BLaER1 treated with 17β-estradiol and CSF1 and Interleukin-3, amounts not matched to agents 10 nM and 100 nM (cell line): ENCODE results near the gene ESCO1.
A peak's percentile ranks its signal among the peaks of the same experiment; 100 is the strongest.
"Not testable (repeated sequence)": the region's sequence is repeated elsewhere in the genome, so short reads cannot be mapped to it uniquely, and the experiment has no call there.

Source experiments
- H3K27ac ChIP-seq, 11 experiments: shearing (Covaris generic); formaldehyde crosslinking; 2 replicates each; pipeline ENCODE4 v1.8.1; 2022
- H3K27me3 ChIP-seq, 11 experiments: shearing (Covaris generic); formaldehyde crosslinking; 2 replicates each; pipeline ENCODE4 v1.8.1; 2022
- H3K36me3 ChIP-seq, 11 experiments: shearing (Covaris generic); formaldehyde crosslinking; 2 replicates each; pipeline ENCODE4 v1.8.1; 2022
- H3K4me1 ChIP-seq, 10 experiments: shearing (Covaris generic); formaldehyde crosslinking; 2 replicates each; pipeline ENCODE4 v1.8.1; 2022
- H3K4me2 ChIP-seq, 11 experiments: shearing (Covaris generic); formaldehyde crosslinking; 2 replicates each; pipeline ENCODE4 v1.8.1; 2022
- H3K4me3 ChIP-seq, 10 experiments: shearing (Covaris generic); formaldehyde crosslinking; 2 replicates each; pipeline ENCODE4 v1.8.1; 2022
- H3K9ac ChIP-seq, 11 experiments: shearing (Covaris generic); formaldehyde crosslinking; 2 replicates each; pipeline ENCODE4 v1.8.1; 2022
- H3K9me3 ChIP-seq, 11 experiments: shearing (Covaris generic); formaldehyde crosslinking; replicated peaks in 1 of 11; 2 replicates each; pipeline ENCODE4 v1.8.1; 2022
- H4K20me1 ChIP-seq, 11 experiments: shearing (Covaris generic); formaldehyde crosslinking; 2 replicates each; pipeline ENCODE4 v1.8.1; 2022
- Cebpa-rat ChIP-seq, 11 experiments: shearing (Covaris generic); IDR thresholded peaks; 2 replicates each; pipeline ENCODE4 v1.8.1; 2022

ESCO1 gene

DNA sequence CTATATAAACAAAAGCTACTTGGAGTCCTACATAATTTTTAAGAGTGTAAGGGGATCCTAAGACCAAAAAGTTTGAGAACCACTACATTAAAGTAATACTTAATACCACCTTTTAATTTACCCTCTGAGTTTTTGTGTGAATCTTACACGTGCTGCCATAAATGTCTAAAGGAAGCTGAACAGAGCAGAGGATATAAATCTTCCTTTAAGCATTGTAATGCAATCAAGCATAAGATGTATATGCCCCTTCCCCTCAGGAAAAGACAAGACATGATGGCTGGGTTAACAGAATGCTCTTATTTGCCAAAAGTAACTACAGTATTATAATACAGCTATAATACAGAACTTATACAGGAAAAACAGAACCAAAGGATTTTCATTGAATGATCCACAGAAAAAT, 2.9 kb downstream of the ESCO1 start:
- H3K27ac ChIP-seq, result no peak overlapping the region
- H3K9ac ChIP-seq, result peak overlapping the region in 2 of 11 experiments; percentile 93 to 97; a peak in 4 of 22 replicates
- peaks cover 4 to 37% (median 27%) of the 10 kb centered on the region in 11 experiments; a peak in 13 of 22 replicates for H4K20me1 ChIP-seq
- H3K36me3 ChIP-seq, result peaks cover 18 to 31% (median 26%) of the 10 kb centered on the region in 11 experiments; a peak in 21 of 22 replicates
- peak overlapping the region in 10 of 11 experiments; percentile 36 to 97 (median 90); a peak in 17 of 22 replicates for H3K4me2 ChIP-seq
- no peaks in the 10 kb centered on the region for H3K27me3 ChIP-seq
- H3K4me1 ChIP-seq, result peaks cover 29 to 49% (median 40%) of the 10 kb centered on the region in 10 experiments
- H3K4me3 ChIP-seq, result peak overlapping the region in 2 of 10 experiments; percentile 89 to 98; a peak in 1 of 20 replicates
- peaks cover 8 to 31% (median 25%) of the 10 kb centered on the region in 11 experiments; a peak in 20 of 22 replicates for H3K9me3 ChIP-seq
- no peak for TF ChIP-seq Cebpa-rat (IDR thresholded peaks at IDR 0.05)

DNA sequence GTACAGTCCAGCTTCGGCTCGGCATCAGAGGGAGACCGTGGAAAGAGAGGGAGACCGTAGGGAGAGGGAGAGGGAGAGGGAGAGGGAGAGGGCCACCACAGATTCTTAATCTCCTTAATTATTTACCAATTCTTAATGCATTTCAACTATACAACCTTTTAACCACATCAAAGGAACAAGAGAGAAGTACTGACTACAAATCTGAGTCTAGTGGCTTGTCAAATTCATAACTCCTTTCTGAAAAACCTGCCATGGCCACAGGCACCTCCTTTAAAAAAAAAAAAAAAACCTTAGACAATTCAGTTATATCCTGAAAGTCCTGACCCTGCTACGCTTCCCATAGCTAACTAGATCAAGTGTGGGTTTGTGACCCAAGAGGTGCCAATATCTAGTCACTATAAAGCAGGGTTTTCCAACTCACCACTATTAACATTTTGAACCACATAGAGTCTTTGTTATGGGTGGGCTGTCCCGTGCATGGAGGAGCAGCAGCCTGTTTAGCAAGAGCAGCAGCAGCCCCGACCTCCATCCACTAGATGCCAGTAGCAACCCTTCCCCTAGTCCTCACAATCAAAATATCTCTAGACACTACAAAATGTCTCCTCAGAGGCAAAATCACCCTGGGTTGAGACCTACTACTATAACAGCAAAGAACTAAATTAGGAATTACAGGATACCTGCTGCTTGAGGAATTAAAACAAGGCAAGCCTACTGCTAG, 6.8 kb downstream of the ESCO1 start:
- Histone ChIP-seq H3K36me3 (peaks cover 19 to 58% (median 47%) of the 10 kb centered on the region in 11 experiments; a peak in 21 of 22 replicates), H3K27me3 (no peaks in the 10 kb centered on the region), H3K4me2 (no peak overlapping the region), H4K20me1 (peaks cover under 1 to 59% (median 25%) of the 10 kb centered on the region in 11 experiments; a peak in 14 of 22 replicates), H3K4me3 (no peak overlapping the region; a peak in 1 of 20 replicates), H3K9me3 (peaks cover 9 to 59% (median 55%) of the 10 kb centered on the region in 11 experiments; a peak in 20 of 22 replicates), H3K4me1 (peaks cover 12 to 27% (median 19%) of the 10 kb centered on the region in 10 experiments), H3K27ac (no peak overlapping the region), H3K9ac (no peak overlapping the region)
- no peak for TF ChIP-seq Cebpa-rat (IDR thresholded peaks at IDR 0.05)

GRCh38 chr18:21592361-21592760, 8.1 kb downstream of the ESCO1 start:
- H3K4me2 ChIP-seq, H3K27me3 ChIP-seq, H3K4me3 ChIP-seq, H3K9ac ChIP-seq, H3K27ac ChIP-seq: not testable (repeated sequence)
- Histone ChIP-seq H3K9me3 (peaks cover 16 to 72% (median 67%) of the 10 kb centered on the region in 11 experiments; a peak in 21 of 22 replicates), H3K4me1 (peaks cover 0 to 14% (median 7%) of the 10 kb centered on the region in 10 experiments; a peak in 14 of 20 replicates), H3K36me3 (peaks cover 29 to 72% (median 60%) of the 10 kb centered on the region in 11 experiments), H4K20me1 (peaks cover 0 to 60% (median 22%) of the 10 kb centered on the region in 11 experiments; a peak in 13 of 22 replicates)

DNA sequence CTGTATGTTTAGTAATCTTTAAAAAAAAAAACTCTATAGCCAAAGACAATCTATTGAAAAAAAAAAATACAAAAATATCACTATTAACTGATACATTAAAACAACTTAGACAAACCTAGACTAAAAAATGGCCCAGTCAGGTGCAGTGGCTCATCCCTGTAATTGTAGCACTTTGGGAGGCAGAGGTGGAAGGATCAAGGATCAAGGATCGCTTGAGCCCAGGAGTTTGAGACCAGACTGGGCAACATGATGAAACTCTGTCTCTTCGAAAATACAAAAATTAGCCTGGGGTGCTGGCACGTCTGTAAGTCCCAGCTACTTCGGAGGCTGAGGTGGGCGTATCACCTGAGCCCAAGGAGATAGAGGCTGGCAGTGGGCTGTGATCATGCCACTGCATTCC, 16.1 kb downstream of the ESCO1 start:
- Histone ChIP-seq H3K36me3 (peaks cover 51 to 95% (median 66%) of the 10 kb centered on the region in 11 experiments), H4K20me1 (peaks cover 9 to 95% (median 46%) of the 10 kb centered on the region in 11 experiments; a peak in 19 of 22 replicates), H3K27ac (no peak overlapping the region), H3K9me3 (peaks cover 7 to 26% (median 21%) of the 10 kb centered on the region in 11 experiments; a peak in 20 of 22 replicates), H3K27me3 (no peaks in the 10 kb centered on the region), H3K4me2 (no peak overlapping the region), H3K4me1 (no peaks in the 10 kb centered on the region), H3K4me3 (no peak overlapping the region), H3K9ac (no peak overlapping the region)
- TF ChIP-seq Cebpa-rat (IDR thresholded peaks at IDR 0.05), result no peak

DNA sequence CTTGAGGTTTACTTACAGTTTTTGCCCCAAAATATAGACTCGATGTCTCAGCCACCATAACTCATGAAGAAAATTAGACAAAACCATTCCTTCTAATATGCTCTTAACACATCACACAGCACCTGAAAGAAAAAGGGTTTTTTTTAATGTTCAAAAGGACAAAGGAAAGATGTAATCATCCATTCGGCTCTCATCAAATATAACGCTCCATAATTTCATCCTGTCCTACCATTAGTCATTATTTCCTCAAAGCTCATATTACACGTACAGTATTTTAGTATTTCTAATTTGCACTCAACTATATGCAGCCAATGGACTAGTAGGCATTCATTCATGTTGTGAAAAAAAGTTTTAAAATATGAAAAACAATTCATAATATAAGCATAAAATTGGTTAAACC, 24.8 kb downstream of the ESCO1 start:
- Histone ChIP-seq H3K27ac (no peak overlapping the region), H3K36me3 (peaks cover 79 to 99% (median 89%) of the 10 kb centered on the region in 11 experiments), H3K4me2 (no peak overlapping the region), H4K20me1 (peaks cover 0 to 71% (median 8%) of the 10 kb centered on the region in 11 experiments; a peak in 8 of 22 replicates), H3K27me3 (no peaks in the 10 kb centered on the region), H3K9ac (no peak overlapping the region), H3K4me1 (no peaks in the 10 kb centered on the region), H3K4me3 (no peak overlapping the region), H3K9me3 (no peaks in the 10 kb centered on the region)
- no peak for TF ChIP-seq Cebpa-rat (IDR thresholded peaks at IDR 0.05)

DNA sequence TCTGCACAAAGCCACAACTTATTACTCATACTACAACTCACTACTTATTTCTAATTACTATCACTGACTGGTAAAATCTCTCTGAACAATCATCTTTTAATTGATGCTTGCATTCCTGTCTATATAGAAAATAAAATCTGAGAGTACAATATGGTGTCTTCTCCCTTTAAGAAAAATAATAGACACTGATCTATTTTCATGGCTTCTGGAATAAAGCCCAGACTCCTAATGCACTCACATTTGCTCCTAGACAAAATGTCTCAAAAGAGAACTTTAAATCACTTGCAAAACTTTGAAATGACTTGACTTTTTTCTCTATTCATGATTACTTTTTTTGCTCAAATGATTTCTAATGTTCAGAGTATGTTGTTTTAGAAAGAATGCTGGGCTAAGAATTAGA, 28.7 kb downstream of the ESCO1 start:
- peaks cover 93 to 100% (median 100%) of the 10 kb centered on the region in 11 experiments for H3K36me3 ChIP-seq
- no peaks in the 10 kb centered on the region for H3K4me1 ChIP-seq
- H3K27me3 ChIP-seq, result no peaks in the 10 kb centered on the region
- no peak for TF ChIP-seq Cebpa-rat (IDR thresholded peaks at IDR 0.05)
- no peaks in the 10 kb centered on the region for H3K9me3 ChIP-seq
- no peak overlapping the region for H3K4me2 ChIP-seq
- H3K9ac ChIP-seq, result no peak overlapping the region
- H3K27ac ChIP-seq, result no peak overlapping the region
- no peak overlapping the region for H3K4me3 ChIP-seq
- H4K20me1 ChIP-seq, result peaks cover 0 to 60% (median 4%) of the 10 kb centered on the region in 11 experiments; a peak in 10 of 22 replicates

DNA sequence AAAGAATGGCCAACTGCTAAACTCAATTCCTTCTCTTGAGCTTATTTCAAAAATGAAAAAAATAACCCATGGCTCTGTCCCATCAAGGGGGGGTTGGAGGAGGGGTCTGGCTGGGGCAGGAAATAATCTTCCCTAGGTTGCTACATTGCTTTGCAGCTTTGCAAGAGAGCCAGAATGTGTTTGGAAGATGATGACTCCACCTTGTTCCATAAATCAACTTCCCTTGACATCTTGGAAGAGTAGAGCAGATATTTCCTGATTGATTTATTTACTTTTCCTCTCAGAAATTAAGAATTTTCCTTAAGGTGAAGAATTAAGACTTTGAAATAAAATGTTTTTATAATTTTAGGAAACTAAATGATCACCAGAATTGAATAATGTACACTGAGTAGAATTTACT, 41.3 kb downstream of the ESCO1 start:
- Histone ChIP-seq H3K27ac (no peak overlapping the region), H3K36me3 (peaks cover 76 to 97% (median 84%) of the 10 kb centered on the region in 11 experiments), H3K9me3 (no peaks in the 10 kb centered on the region), H4K20me1 (peaks cover 0 to 21% (median 0%) of the 10 kb centered on the region in 11 experiments; a peak in 7 of 22 replicates), H3K4me2 (no peak overlapping the region), H3K27me3 (no peaks in the 10 kb centered on the region), H3K9ac (no peak overlapping the region), H3K4me3 (no peak overlapping the region), H3K4me1 (peaks cover 0 to 20% (median 3%) of the 10 kb centered on the region in 10 experiments; a peak in 8 of 20 replicates)
- TF ChIP-seq Cebpa-rat (IDR thresholded peaks at IDR 0.05), result no peak

DNA sequence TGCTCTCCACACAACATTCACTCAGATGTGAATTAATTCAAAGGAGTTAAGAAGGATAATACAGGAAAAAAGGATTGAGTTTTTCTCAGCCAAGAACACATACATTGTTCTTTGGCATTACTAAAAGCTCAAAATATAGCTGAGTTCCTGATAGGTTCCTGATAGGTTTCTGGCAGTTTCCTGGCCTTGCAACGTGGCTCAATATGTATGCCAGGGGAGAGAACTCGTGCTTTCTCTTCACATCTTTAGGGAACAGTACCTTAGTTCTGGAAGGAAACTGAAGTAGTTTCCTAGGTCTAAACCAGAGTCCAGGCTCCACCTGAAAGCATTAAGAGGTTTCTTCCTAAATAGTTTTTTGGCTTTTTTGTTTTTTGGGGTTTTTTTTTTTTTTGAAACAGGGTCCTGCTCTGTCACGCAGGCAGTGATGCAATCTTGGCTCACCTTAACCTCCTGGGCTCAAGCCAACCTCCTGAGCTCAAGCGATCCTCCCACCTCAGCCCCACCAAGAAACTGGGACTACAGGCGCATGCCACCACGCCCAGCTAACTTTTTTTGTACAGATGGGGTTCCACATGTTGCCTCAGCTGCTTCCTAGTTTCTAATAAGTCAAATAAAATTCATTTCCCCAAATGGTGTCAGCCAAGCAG, 42.8 kb downstream of the ESCO1 start:
- peaks cover 0 to 22% (median 0%) of the 10 kb centered on the region in 11 experiments; a peak in 7 of 22 replicates for H4K20me1 ChIP-seq
- no peak overlapping the region for H3K9ac ChIP-seq
- peaks cover 0 to 20% (median 3%) of the 10 kb centered on the region in 10 experiments; a peak in 8 of 20 replicates for H3K4me1 ChIP-seq
- no peak for TF ChIP-seq Cebpa-rat (IDR thresholded peaks at IDR 0.05)
- H3K4me2 ChIP-seq, result no peak overlapping the region
- peaks cover 0 to 10% (median 0%) of the 10 kb centered on the region in 11 experiments; a peak in 7 of 22 replicates for H3K9me3 ChIP-seq
- H3K36me3 ChIP-seq, result peaks cover 75 to 97% (median 84%) of the 10 kb centered on the region in 11 experiments
- no peak overlapping the region for H3K4me3 ChIP-seq
- H3K27ac ChIP-seq, result no peak overlapping the region
- no peaks in the 10 kb centered on the region for H3K27me3 ChIP-seq

GRCh38 chr18:21550510-21550970, 50.0 kb downstream of the ESCO1 start:
- Histone ChIP-seq H3K36me3 (peaks cover 88 to 98% (median 95%) of the 10 kb centered on the region in 11 experiments), H3K4me2 (no peak overlapping the region), H3K27ac (no peak overlapping the region), H3K27me3 (no peaks in the 10 kb centered on the region), H3K4me3 (no peak overlapping the region), H3K4me1 (peaks cover 0 to 4% (median 0%) of the 10 kb centered on the region in 10 experiments; a peak in 7 of 20 replicates), H3K9ac (no peak overlapping the region), H4K20me1 (peaks cover 0 to 18% (median 0%) of the 10 kb centered on the region in 11 experiments; a peak in 7 of 22 replicates), H3K9me3 (peaks cover 0 to 27% (median 0%) of the 10 kb centered on the region in 11 experiments; a peak in 9 of 22 replicates)
- TF ChIP-seq Cebpa-rat (IDR thresholded peaks at IDR 0.05), result no peak
